GM13976 (cell line): Measurements from ENCODE around the gene NFYB.
"Not testable (repeated sequence)": the region's sequence is repeated elsewhere in the genome, so short reads cannot be mapped to it uniquely, and the experiment has no call there.

Experiments used
- DNase-seq: peaks from one replicate; pipeline ENCODE4 v3.0.0; 2012; ENCODE audit warnings: low spot score
- CTCF ChIP-seq: IDR thresholded peaks from 2 replicates; pipeline ENCODE4 v1.5.1; 2012; ENCODE audit warnings: borderline replicate concordance, mild to moderate bottlenecking; ENCODE audit not compliant: insufficient read depth; ENCODE audit errors: extremely low read depth, missing control alignments, control extremely low read depth
- in situ Hi-C: fragments of 300-500 bp; cut with MboI; formaldehyde crosslinking; loops from one replicate; pipeline ENCODE4 v1.12.0; 2022; ENCODE audit warnings: low sequenced_read_pairs, mixed read lengths, inconsistent platforms; ENCODE audit not compliant: unreplicated experiment

The NFYB gene

GRCh38 chr12:104163631-104164030, 25.6 kb upstream of the NFYB start:
- in situ Hi-C loops = no loop called here
- no peak for TF ChIP-seq CTCF
- DNase-seq = no peak

- DNase-seq, in situ Hi-C loops: not testable (repeated sequence)
These were observed 25.0 kb upstream of the NFYB start for GRCh38 chr12:104163028-104163427.

GRCh38 chr12:104155711-104156555, 17.9 kb upstream of the NFYB start:
- no peak for DNase-seq

GRCh38 chr12:104154806-104155205, 16.8 kb upstream of the NFYB start:
- TF ChIP-seq CTCF = no peak
- no peak for DNase-seq
- in situ Hi-C loops = no loop called here

More at GRCh38 chr12:104155711-104156555, 17.9 kb upstream of the NFYB start:
- no peak for TF ChIP-seq CTCF
- in situ Hi-C loops = no loop called here

GRCh38 chr12:104154286-104154685, 16.3 kb upstream of the NFYB start:
- TF ChIP-seq CTCF = no peak

GRCh38 chr12:104152685-104153241, 14.8 kb upstream of the NFYB start:
- no peak for DNase-seq
- in situ Hi-C loops = no loop called here
- no peak for TF ChIP-seq CTCF

More at GRCh38 chr12:104154286-104154685, 16.3 kb upstream of the NFYB start:
- in situ Hi-C loops = no loop called here
- no peak for DNase-seq

GRCh38 chr12:104150416-104150815, 12.4 kb upstream of the NFYB start:
- DNase-seq = no peak
- no peak for TF ChIP-seq CTCF
- in situ Hi-C loops = no loop called here
